ENCODE measurements around the gene PCDH9.

DNA sequence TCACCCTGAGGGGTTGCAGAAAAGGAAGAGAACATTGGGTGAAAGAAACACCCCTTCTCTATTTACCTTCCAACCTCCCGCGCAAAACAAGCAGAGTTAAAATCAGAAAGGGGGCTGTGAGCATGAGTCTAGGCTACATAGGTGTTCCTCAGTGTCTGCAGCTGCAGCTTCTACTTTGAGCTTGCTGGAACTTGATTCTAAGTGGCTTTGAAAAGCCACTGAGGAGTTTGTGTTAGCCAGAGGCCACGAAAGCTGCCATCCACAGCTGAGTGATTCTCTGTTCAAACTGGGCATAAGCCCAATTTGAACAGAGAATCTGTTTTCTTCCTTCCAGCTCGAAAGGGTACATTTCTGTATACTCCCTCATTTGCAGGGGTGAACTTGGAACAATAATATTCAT is 343.9 kb downstream of the PCDH9 start:
- TF ChIP-seq, protein P1, sequence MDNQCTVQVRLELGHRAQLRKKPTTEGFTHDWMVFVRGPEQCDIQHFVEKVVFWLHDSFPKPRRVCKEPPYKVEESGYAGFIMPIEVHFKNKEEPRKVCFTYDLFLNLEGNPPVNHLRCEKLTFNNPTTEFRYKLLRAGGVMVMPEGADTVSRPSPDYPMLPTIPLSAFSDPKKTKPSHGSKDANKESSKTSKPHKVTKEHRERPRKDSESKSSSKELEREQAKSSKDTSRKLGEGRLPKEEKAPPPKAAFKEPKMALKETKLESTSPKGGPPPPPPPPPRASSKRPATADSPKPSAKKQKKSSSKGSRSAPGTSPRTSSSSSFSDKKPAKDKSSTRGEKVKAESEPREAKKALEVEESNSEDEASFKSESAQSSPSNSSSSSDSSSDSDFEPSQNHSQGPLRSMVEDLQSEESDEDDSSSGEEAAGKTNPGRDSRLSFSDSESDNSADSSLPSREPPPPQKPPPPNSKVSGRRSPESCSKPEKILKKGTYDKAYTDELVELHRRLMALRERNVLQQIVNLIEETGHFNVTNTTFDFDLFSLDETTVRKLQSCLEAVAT (IDR thresholded peaks at IDR 0.05) = no peak
- TF ChIP-seq POLR2AphosphoS5 (IDR thresholded peaks at IDR 0.05; ENCODE audit: low read length) (no peak), GABPA (IDR thresholded peaks at IDR 0.05; ENCODE audit: low read depth) (no peak), MTA2 (IDR thresholded peaks at IDR 0.05; ENCODE audit: low read depth) (no peak), NRF1 (conservative IDR thresholded peaks at IDR 0.05; ENCODE audit: low read depth, low read length) (no peak), EP300 (IDR thresholded peaks at IDR 0.05; ENCODE audit: borderline replicate concordance in 1 of 2, control insufficient read depth in 1 of 2, low read depth in 2 of 2, low read length in 2 of 2) (no peak), HDAC2 (IDR thresholded peaks at IDR 0.05) (no peak), SIN3A (IDR thresholded peaks at IDR 0.05; ENCODE audit: low read depth, low read length) (no peak), RELA (IDR thresholded peaks at IDR 0.05; ENCODE audit: borderline replicate concordance, partially characterized antibody) (no peak), POLR2A (IDR thresholded peaks at IDR 0.05; ENCODE audit: low read depth, low read length) (no peak)
- TF ChIP-seq, protein P2, sequence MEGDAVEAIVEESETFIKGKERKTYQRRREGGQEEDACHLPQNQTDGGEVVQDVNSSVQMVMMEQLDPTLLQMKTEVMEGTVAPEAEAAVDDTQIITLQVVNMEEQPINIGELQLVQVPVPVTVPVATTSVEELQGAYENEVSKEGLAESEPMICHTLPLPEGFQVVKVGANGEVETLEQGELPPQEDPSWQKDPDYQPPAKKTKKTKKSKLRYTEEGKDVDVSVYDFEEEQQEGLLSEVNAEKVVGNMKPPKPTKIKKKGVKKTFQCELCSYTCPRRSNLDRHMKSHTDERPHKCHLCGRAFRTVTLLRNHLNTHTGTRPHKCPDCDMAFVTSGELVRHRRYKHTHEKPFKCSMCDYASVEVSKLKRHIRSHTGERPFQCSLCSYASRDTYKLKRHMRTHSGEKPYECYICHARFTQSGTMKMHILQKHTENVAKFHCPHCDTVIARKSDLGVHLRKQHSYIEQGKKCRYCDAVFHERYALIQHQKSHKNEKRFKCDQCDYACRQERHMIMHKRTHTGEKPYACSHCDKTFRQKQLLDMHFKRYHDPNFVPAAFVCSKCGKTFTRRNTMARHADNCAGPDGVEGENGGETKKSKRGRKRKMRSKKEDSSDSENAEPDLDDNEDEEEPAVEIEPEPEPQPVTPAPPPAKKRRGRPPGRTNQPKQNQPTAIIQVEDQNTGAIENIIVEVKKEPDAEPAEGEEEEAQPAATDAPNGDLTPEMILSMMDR (IDR thresholded peaks at IDR 0.05 in 2 of 3, conservative IDR thresholded peaks at IDR 0.05 in 1 of 3; ENCODE audit: control insufficient read depth in 2 of 3, extremely low read depth in 1 of 3, insufficient read depth in 1 of 3, low read depth in 3 of 3, low read length in 3 of 3) = no peak
- TF ChIP-seq, protein P3, sequence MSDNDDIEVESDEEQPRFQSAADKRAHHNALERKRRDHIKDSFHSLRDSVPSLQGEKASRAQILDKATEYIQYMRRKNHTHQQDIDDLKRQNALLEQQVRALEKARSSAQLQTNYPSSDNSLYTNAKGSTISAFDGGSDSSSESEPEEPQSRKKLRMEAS (IDR thresholded peaks at IDR 0.05; ENCODE audit: low read depth, low read length) = no peak
- TF ChIP-seq, protein P4, sequence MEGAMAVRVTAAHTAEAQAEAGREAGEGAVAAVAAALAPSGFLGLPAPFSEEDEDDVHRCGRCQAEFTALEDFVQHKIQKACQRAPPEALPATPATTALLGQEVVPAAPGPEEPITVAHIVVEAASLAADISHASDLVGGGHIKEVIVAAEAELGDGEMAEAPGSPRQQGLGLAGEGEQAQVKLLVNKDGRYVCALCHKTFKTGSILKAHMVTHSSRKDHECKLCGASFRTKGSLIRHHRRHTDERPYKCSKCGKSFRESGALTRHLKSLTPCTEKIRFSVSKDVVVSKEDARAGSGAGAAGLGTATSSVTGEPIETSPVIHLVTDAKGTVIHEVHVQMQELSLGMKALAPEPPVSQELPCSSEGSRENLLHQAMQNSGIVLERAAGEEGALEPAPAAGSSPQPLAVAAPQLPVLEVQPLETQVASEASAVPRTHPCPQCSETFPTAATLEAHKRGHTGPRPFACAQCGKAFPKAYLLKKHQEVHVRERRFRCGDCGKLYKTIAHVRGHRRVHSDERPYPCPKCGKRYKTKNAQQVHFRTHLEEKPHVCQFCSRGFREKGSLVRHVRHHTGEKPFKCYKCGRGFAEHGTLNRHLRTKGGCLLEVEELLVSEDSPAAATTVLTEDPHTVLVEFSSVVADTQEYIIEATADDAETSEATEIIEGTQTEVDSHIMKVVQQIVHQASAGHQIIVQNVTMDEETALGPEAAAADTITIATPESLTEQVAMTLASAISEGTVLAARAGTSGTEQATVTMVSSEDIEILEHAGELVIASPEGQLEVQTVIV (IDR thresholded peaks at IDR 0.05; ENCODE audit: borderline replicate concordance, partially characterized antibody) = no peak
